ENCODE results near the gene CPA1.

- TF ChIP-seq POLR2A (IDR thresholded peaks at IDR 0.05; ENCODE audit: low read depth, low read length) (no peak), CHD1 (IDR thresholded peaks at IDR 0.05; ENCODE audit: low read depth, low read length) (no peak), CTCF (conservative IDR thresholded peaks at IDR 0.05; ENCODE audit: low read depth, low read length) (no peak), RAD21 (IDR thresholded peaks at IDR 0.05; ENCODE audit: low read length) (no peak), RCOR1 (IDR thresholded peaks at IDR 0.05; ENCODE audit: insufficient replicate concordance, low read length) (no peak), CEBPB (IDR thresholded peaks at IDR 0.05; ENCODE audit: low read depth, low read length) (no peak), NFE2L2 (IDR thresholded peaks at IDR 0.05; ENCODE audit: low read depth, low read length) (no peak), MXI1 (IDR thresholded peaks at IDR 0.05; ENCODE audit: borderline replicate concordance, low read depth, low read length) (no peak)
Measured at GRCh38 chr7:130388671-130389070, 8.4 kb downstream of the CPA1 start.

Data from IMR-90 (cell line).